Glomerular visceral epithelial cell (primary cell): Measurements from ENCODE around the gene ANAPC1.
"Not testable (repeated sequence)": the region's sequence is repeated elsewhere in the genome, so short reads cannot be mapped to it uniquely, and the experiment has no call there.

ENCODE experiments used
- DNase-seq: peaks from one replicate; pipeline ENCODE4 v3.0.0-alpha.2; 2016; ENCODE audit errors: extremely low spot score

ANAPC1 gene

GRCh38 chr2:111905475-111905869, 21.5 kb upstream of the ANAPC1 start:
- DNase-seq, result not testable (repeated sequence)

GRCh38 chr2:111904726-111905474, 20.9 kb upstream of the ANAPC1 start:
- DNase-seq, result no peak

GRCh38 chr2:111903930-111904439, 20.0 kb upstream of the ANAPC1 start:
- no peak for DNase-seq

- no peak for DNase-seq
These were observed 19.5 kb upstream of the ANAPC1 start for GRCh38 chr2:111903516-111903915.

GRCh38 chr2:111900859-111901258, 16.9 kb upstream of the ANAPC1 start:
- DNase-seq, result peak; percentile 47

- DNase-seq, result peak; percentile 33
These were observed 14.9 kb upstream of the ANAPC1 start for GRCh38 chr2:111898703-111899514.

GRCh38 chr2:111897924-111898702, 14.1 kb upstream of the ANAPC1 start, which contains the start of gene MERTK:
Gene MERTK (plus strand): TSS chr2:111898607. CDS start chr2:111898736, 129 bp downstream.
- peak; percentile 97 for DNase-seq

GRCh38 chr2:111897630-111897923, 13.6 kb upstream of the ANAPC1 start:
- DNase-seq, result no peak

- no peak for DNase-seq
These were observed 12.6 kb upstream of the ANAPC1 start for GRCh38 chr2:111896576-111896975.

GRCh38 chr2:111896024-111896423, 12.0 kb upstream of the ANAPC1 start:
- no peak for DNase-seq

GRCh38 chr2:111884592-111884964, 585 bp upstream of the ANAPC1 start:
- no peak for DNase-seq

- DNase-seq, result not testable (repeated sequence)
These were observed 11.2 kb downstream of the ANAPC1 start for GRCh38 chr2:111872806-111873205.

- not testable (repeated sequence) for DNase-seq
These were observed 18.9 kb downstream of the ANAPC1 start for GRCh38 chr2:111865124-111865523.

- DNase-seq, result peak; percentile 47
These were observed 24.0 kb downstream of the ANAPC1 start for GRCh38 chr2:111860005-111860404.

GRCh38 chr2:111852544-111852943, 31.4 kb downstream of the ANAPC1 start:
- not testable (repeated sequence) for DNase-seq

- peak; percentile 40 for DNase-seq
These were observed 33.3 kb downstream of the ANAPC1 start for GRCh38 chr2:111850646-111851045.

- DNase-seq, result peak; percentile 26
These were observed 44.2 kb downstream of the ANAPC1 start for GRCh38 chr2:111839625-111840282.

GRCh38 chr2:111838992-111839391, 45.0 kb downstream of the ANAPC1 start:
- not testable (repeated sequence) for DNase-seq

- DNase-seq, result not testable (repeated sequence)
These were observed 49.8 kb downstream of the ANAPC1 start for GRCh38 chr2:111834221-111834620.

- not testable (repeated sequence) for DNase-seq
These were observed 53.5 kb downstream of the ANAPC1 start for GRCh38 chr2:111830479-111830878.

- DNase-seq, result not testable (repeated sequence)
These were observed 55.7 kb downstream of the ANAPC1 start for GRCh38 chr2:111828217-111828766.
